ENCODE measurements around the gene ANKFY1.
"Not testable (repeated sequence)": the region's sequence is repeated elsewhere in the genome, so short reads cannot be mapped to it uniquely, and the experiment has no call there.

Gene ANKFY1

DNA sequence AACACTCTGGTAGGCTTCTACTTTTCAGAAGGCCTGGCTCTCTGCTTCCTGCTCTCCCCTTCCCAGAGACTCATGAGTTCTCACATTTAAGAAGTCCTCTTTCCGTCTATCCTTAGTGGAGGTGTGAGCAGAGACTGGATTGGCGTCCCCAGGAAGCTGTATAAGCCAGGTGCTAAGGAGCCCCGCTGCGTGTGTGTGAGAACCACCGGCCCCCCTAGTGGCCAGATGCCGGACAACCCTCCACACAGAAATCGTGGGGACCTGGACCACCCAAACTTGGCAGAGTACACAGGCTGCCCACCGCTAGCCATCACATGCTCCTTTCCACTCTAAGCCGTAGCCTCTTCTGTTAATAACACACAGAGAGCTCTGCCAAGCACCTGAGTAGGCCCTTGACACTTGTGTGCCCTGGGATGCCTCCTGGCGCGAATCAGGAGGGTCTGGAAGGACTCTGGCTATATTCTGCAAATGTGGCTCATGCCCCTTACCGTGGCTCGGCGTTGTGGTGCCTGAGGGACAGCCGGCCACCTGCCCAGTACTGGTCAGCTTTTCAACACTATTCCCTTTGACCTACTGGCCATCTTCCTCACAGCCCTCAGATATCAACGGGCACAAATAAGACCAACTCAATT lies 106.9 kb downstream of the ANKFY1 start:
- DNase-seq (ENCODE audit: low read depth in 3 of 3), result no peak

DNA sequence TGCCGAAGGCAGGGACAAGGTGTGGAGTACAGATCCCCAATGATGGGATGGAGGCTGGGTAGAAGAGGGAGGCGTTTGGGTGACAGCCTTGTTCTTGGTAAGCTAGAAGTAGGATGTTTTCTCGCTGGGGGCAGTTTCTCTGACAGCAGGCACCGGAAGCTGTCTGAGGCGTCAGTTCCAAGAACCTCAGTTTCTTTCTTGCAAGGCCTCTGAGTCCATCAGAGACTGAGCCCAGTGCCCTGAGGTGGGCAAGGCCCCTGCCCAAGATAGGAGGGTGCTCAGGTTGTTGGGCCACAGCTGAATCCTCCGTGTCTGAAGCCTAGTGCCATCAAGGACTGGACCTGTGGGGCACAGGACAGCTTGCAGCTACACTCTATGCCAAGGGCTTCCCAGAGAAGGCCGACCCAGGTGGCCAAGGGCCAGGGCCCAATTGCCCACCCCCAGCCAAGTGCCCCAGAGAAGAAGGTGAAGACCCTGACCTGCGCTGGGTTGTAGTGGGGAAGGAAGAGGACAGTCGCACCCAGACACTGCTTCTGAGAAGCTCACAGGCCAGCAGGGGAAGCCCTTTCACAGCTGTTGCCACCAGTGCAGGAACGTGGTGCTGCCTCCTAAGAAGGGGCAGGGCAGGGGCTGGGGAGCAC lies 107.7 kb downstream of the ANKFY1 start:
- DNase-seq (ENCODE audit: low read depth in 3 of 3), result no peak

DNA sequence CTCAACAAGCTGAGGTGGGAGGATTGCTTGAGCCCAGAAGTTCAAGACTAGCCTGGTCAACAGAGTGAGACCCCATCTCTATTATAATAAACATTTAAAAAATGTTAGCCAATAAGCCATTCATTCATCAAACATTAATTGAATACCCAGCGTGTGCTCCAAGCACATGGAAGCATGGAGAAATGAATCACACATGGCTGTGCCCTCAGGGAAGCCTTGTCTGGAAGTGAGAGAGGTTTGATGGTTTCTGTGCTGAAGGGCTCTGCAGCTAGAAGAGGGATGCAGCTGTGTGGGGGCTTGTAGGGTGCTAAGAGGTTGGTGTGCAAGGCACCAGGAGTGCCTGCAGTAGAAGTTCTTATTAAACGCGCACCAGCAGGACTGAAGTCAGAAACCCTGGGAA lies 109.6 kb downstream of the ANKFY1 start:
- DNase-seq (ENCODE audit: low read depth in 3 of 3), result no peak

- DNase-seq (ENCODE audit: low read depth in 3 of 3), result no peak
These were observed 111.3 kb downstream of the ANKFY1 start for GRCh38 chr17:4152471-4152870.

DNA sequence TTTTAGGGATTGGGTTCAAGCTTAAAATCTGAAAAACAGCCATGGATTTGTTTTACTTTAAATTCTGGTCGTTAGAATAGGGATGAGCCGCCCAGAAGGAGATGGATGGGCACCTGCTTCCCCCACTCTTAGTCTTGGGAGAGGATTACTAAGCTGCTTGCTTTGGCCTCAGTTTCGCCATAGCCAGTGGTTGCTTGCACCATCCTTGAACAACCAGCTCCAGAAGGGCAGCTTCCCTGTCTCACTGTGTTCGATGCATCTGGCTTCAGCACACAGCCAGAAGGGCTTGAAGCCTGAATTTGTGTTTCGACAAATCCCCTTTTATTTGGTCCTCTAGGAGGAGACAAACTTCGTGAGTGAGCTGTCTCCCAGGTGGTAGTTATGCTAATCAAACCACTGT lies 113.7 kb downstream of the ANKFY1 start:
- DNase-seq (ENCODE audit: low read depth in 3 of 3), result no peak

DNA sequence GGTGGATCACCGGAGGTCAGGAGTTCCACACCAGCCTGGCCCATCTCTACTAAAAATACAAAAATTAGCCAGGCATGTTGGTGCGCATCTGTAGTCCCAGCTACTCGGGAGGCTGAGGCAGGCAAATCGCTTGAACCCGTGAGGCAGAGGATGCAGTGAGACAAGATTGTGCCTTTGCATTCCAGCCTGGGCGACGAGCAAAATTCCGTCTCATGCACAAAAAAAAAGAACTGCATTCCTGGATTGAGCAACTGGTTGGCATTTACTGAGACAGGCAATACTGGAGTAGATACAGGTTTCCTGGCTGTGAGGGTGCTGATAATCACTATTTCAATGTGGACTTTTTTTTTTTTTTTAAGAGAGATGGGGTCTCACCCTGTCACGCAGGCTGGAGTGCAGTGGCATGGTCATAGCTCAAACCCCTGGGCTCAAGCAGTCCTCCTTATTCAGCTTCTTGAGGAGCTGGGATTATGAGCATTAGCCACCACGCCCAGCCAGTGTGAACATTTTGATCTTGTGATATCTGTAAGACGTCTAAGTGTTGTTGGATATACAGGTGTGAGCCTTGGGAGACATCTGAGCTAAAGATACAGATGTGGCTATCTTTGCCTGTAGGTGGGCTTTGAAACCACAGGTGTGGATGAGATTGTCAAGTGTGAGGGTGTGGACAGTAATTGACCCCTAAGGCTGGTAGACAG lies 115.0 kb downstream of the ANKFY1 start:
- DNase-seq (ENCODE audit: low read depth in 3 of 3), result no peak

DNA sequence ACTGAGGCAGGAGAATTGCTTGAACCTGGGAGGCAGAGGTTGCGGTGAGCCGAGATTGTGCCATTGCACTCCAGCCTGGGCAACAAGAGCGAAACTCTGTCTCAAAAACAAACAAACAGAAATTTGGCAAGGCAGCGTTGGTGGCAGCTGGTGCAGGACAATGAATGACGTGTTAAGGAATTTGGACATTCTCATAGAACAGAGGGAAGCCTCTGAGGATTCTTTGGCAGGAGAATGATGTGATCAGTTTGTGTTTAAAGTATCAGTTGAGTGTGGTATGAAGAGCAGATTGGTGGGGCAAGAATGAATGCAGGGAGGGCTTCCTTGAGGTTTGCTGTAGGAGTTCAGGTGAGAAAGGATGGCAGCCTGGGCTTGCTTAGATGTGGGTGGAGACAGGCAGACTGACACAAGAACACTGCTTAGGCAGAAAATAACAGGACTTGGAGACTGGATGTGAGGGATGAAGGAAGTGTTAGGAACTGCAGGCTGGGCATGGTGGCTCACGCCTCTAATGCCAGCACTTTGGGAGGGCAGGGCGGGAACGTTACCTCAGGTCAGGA lies 115.9 kb downstream of the ANKFY1 start:
- DNase-seq (ENCODE audit: low read depth in 3 of 3), result no peak

GRCh38 chr17:4146641-4147040 lies 117.1 kb downstream of the ANKFY1 start:
- no peak for DNase-seq (ENCODE audit: low read depth in 3 of 3)

DNA sequence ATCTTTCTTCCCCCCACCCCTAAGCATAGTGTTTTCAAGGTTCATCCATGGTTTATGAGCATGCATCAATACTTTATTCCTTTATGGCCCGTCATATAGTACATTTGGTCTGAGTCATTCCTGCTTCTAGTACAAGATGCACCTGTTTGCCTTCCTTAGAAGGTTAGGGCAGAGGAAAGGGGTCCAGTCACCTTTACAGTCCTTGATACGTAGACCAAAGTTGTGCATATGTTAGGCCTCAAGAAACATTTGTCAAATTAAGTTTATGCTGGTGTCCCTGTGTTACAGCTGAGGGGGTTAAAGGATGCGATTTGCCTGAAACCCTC lies 119.4 kb downstream of the ANKFY1 start:
- DNase-seq (ENCODE audit: low read depth in 3 of 3), result no peak

- DNase-seq (ENCODE audit: low read depth in 3 of 3), result peak; percentile 73 to 81 (median 79)
These were observed 120.0 kb downstream of the ANKFY1 start for GRCh38 chr17:4143563-4144421.

DNA sequence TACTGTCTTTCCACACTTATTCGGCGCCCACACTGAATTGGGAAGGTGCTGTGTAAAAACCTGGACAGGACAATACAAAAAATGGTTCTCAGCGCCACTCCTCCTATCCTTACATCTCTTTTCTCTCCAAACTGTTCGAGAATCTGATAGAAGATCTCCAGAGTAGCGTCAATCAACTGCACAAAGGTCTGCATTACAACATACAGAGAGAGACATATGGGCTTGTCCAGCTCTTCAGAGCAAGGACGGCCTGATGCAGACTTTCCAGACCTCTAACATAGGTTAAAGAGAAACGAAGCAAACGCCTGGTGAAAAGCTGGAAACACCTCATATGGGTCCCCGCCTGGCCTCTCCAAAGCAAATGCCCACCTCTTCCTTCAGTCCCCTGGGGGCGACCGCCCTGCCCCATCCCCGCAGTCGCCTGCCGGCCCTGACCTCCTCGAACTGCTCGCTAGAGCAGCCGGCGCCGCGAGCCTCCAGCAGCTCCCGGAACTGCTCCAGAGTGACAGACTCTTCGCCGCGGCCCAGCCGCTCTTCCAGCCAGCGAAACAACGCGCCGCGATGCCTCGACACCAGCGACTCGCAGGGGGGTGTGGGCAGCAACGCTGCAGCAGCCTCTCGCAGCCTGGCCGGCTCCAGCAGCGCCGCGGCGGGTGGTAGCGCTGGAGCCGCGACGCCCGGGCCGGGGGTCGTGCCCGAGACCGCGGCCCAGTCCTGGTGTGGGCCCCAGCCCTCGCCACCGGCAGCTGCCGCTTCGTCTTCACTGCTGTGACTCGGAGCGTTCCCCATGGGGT lies 121.5 kb downstream of the ANKFY1 start:
- DNase-seq (ENCODE audit: low read depth in 3 of 3), result peak in 2 of 3 experiments; percentile 3 to 10

- no peak for DNase-seq (ENCODE audit: low read depth in 3 of 3)
These were observed 123.7 kb downstream of the ANKFY1 start for GRCh38 chr17:4140125-4140524.

- DNase-seq (ENCODE audit: low read depth in 3 of 3), result not testable (repeated sequence)
These were observed 124.8 kb downstream of the ANKFY1 start for GRCh38 chr17:4138906-4139526.

DNA sequence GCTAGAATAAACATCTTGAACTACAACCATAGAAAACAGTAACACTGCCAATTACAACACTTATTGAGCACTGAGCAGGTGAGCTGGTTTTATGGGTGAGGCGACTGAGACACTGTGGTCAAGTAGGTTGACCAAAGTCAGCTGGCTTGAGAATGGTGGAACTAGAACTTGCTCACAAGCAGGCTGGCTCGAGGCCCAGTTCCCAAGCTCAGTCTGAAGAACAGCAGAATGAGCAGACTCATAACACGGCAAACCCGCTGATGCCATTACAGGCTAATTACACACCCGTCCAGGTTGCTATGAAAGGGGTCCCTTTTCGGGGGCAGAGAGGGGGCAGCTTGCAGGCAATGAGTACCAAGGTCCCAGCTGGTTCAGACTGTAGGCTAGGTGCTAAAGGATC lies 127.4 kb downstream of the ANKFY1 start:
- DNase-seq (ENCODE audit: low read depth in 3 of 3), result no peak

DNA sequence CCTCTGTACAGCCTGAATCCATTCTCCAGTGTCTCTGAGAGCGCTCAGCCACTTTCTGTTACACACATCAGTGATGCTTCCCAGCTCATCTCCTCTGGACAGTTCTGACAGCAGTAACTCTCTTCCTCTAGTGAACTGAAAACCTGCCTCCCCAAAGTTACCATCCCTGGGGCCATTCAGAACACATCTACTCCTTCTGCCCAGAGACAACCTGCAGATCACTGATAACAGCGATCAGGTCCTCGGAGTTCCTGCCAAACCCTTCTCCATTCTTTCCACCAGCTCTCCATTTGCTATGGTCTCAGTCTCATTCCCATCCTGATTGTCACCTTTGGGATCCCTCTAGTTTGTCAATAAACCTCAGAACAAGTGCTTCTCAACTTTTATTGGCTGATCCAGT lies 128.3 kb downstream of the ANKFY1 start:
- DNase-seq (ENCODE audit: low read depth in 3 of 3), result no peak

DNA sequence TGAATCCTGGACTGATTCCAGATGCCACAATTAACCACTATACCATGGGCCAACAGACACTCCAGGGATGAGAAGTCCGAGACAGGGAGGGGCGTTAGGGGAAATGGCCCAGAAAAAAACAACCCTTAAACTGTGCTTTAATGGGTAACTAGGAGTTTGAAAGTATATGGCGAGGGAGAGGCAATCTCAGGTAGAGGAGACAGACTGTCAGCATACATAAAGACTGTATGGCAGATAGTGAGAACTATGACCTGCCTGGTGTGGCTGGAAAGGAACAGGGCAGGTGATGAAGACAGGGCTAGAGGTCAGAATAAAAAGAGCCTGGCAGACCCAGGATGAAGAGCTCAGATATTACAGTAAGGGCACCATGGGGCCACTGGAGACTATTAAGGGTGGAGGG lies 129.1 kb downstream of the ANKFY1 start:
- no peak for DNase-seq (ENCODE audit: low read depth in 3 of 3)

DNA sequence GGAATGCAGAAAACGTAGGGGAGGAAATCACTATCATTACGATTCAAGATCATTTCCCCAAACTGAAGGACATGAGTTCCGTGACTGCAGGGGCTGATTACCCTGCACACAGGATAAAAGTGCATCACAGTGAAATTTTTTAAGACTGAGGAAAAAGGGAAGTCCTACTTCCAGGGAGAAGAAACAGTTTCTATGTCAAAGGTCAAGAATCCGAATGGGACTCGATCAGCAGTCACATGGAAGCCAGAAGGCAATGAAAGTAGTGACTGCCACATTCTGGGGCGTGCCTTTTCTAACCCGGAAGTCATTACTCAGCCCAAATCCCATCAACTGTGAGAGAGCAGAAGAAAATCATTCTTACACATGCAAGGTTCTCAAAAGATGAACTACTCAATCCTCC lies 133.1 kb downstream of the ANKFY1 start:
- DNase-seq (ENCODE audit: low read depth in 3 of 3), result no peak

GRCh38 chr17:4127555-4127954 lies 136.2 kb downstream of the ANKFY1 start:
- no peak for DNase-seq (ENCODE audit: low read depth in 3 of 3)

- DNase-seq (ENCODE audit: low read depth in 3 of 3), result no peak
These were observed 138.2 kb downstream of the ANKFY1 start for GRCh38 chr17:4125552-4125951.

- no peak for DNase-seq (ENCODE audit: low read depth in 3 of 3)
These were observed 138.8 kb downstream of the ANKFY1 start for GRCh38 chr17:4124999-4125398.

GRCh38 chr17:4120332-4120731 lies 143.4 kb downstream of the ANKFY1 start:
- DNase-seq (ENCODE audit: low read depth in 3 of 3), result no peak

Data from stimulated activated CD4-positive, alpha-beta T cell treated with anti-CD3 and anti-CD28 coated beads, TNF-alpha, amount 100 ng/mL, for 4 hours (primary cell).